A673 (cell line): ENCODE results near the gene SEC14L6. TPM values are rescaled to one million over a fixed set of nuclear protein-coding genes. Genes with fewer than 3 reads are reported as not detected.

ENCODE experiments used
- BruUV-seq: library from RNA; stranded (reverse); fragments of 400-500 nt; replicated peaks from 2 replicates; lab custom pipeline; 2021; lab: Mats Ljungman, UMichigan
- CTCF ChIA-PET: fragments of 300-600 bp; sonication (Branson Sonifier 250); formaldehyde crosslinking; loops from one replicate; lab custom pipeline; 2022; ENCODE audit warnings: antibody characterized with exemption; lab: Charles Lee
- POLR2A ChIA-PET: fragments of 300-600 bp; sonication (Branson Sonifier 250); formaldehyde crosslinking; loops from one replicate; lab custom pipeline; 2022; ENCODE audit warnings: antibody characterized with exemption; ENCODE audit not compliant: low non-redundant PET; lab: Charles Lee
- DNase-seq: peaks from one replicate; pipeline ENCODE4 v3.0.0-alpha.2; 2015; ENCODE audit warnings: low spot score
- H3K27ac ChIP-seq: fragments of 200-600 bp; sonication (generic); 2 replicates; pipeline ENCODE4 v1.5.1; 2016; ENCODE audit warnings: mixed run types, low read depth, mild to moderate bottlenecking, mixed read lengths, antibody characterized with exemption, low read length; ENCODE audit not compliant: poor library complexity, severe bottlenecking
- H3K27me3 ChIP-seq: fragments of 200-600 bp; sonication (generic); replicated peaks from 2 replicates; pipeline ENCODE4 v1.6.1; 2017; ENCODE audit warnings: mixed run types, low read depth, mild to moderate bottlenecking, mixed read lengths, antibody characterized with exemption, low read length; ENCODE audit not compliant: insufficient read depth, poor library complexity
- H3K36me3 ChIP-seq: fragments of 200-600 bp; sonication (generic); 2 replicates; pipeline ENCODE4 v1.6.1; 2016; ENCODE audit warnings: mixed run types, mild to moderate bottlenecking, mixed read lengths, antibody characterized with exemption, low read length; ENCODE audit not compliant: insufficient read depth, poor library complexity, severe bottlenecking
- H3K4me1 ChIP-seq: fragments of 200-600 bp; sonication (generic); 2 replicates; pipeline ENCODE4 v1.6.1; 2017; ENCODE audit warnings: mixed run types, mild to moderate bottlenecking, mixed read lengths, antibody characterized with exemption, low read length; ENCODE audit not compliant: insufficient read depth, poor library complexity, severe bottlenecking
- H3K4me3 ChIP-seq: fragments of 200-600 bp; sonication (generic); 2 replicates; pipeline ENCODE4 v1.5.1; 2016; ENCODE audit warnings: low read depth, mixed run types, mild to moderate bottlenecking, mixed read lengths, low read length; ENCODE audit not compliant: poor library complexity, severe bottlenecking
- H3K9me3 ChIP-seq: fragments of 200-600 bp; sonication (generic); 2 replicates; pipeline ENCODE4 v1.6.1; 2016; ENCODE audit warnings: mixed run types, low read depth, mild to moderate bottlenecking, mixed read lengths, antibody characterized with exemption, low read length; ENCODE audit not compliant: poor library complexity, severe bottlenecking
- CTCF ChIP-seq: fragments of 300-800, 200-600 bp; sonication (generic); conservative IDR thresholded peaks from 2 replicates; pipeline ENCODE4 v1.5.1; 2017; ENCODE audit warnings: low read depth, mild to moderate bottlenecking, antibody characterized with exemption, low read length, moderate library complexity, mixed read lengths
- EZH2 ChIP-seq: fragments of 200-600 bp; sonication (generic); IDR thresholded peaks from 2 replicates; pipeline ENCODE4 v1.6.1; 2017; ENCODE audit warnings: borderline replicate concordance, low read depth, mild to moderate bottlenecking, mixed read lengths, antibody characterized with exemption, low read length; ENCODE audit not compliant: poor library complexity, severe bottlenecking
- intact Hi-C: fragments of 100-400 bp; cut with micrococcal nuclease; formaldehyde crosslinking; loops from one replicate; pipeline ENCODE4 v1.10.0; 2022; ENCODE audit not compliant: unreplicated experiment
- total RNA-seq: library from RNA; stranded (reverse); gene quantifications from 2 replicates; pipeline ENCODE4 v1.2.3, GENCODE V29; 2021

The SEC14L6 gene
- total RNA-seq, 1 experiment from 2014 or later = not detected

GRCh38 chr22:30574997-30575671 lies 28.6 kb upstream of the SEC14L6 start:
- Histone ChIP-seq H3K9me3 (no peaks in the 10 kb centered on the region), H3K36me3 (peaks cover 40% of the 10 kb centered on the region), H3K4me3 (peak overlapping the region; percentile 23), H3K27ac (no peak overlapping the region), H3K4me1 (no peaks in the 10 kb centered on the region), H3K27me3 (no peaks in the 10 kb centered on the region)
- no peak for DNase-seq
- TF ChIP-seq CTCF (no peak), EZH2 (no peak)
- ChIA-PET CTCF (no interaction called here), POLR2A (no interaction called here)
- intact Hi-C loops = no loop called here
- no TSS peak for BruUV-seq

GRCh38 chr22:30574095-30574981 lies 27.8 kb upstream of the SEC14L6 start, which contains the start of gene GAL3ST1:
GAL3ST1 (minus strand) TSS chr22:30574665; CDS start chr22:30557392, 17,273 bp downstream.
- no peaks in the 10 kb centered on the region for H3K9me3 ChIP-seq
- DNase-seq = no peak
- H3K4me1 ChIP-seq = no peaks in the 10 kb centered on the region
- peak within 1 kb of the TSS; percentile 27 for H3K4me3 ChIP-seq
- intact Hi-C loops = no loop called here
- no TSS peak for BruUV-seq
- peaks cover 32% of the 10 kb centered on the region for H3K36me3 ChIP-seq
- TF ChIP-seq CTCF = no peak
- TF ChIP-seq EZH2 = no peak
- ChIA-PET POLR2A (no interaction called here), CTCF (no interaction called here)
- no peak within 1 kb of the TSS for H3K27ac ChIP-seq
- no peaks in the 10 kb centered on the region for H3K27me3 ChIP-seq

GRCh38 chr22:30573594-30574094 lies 27.1 kb upstream of the SEC14L6 start:
- intact Hi-C loops = no loop called here
- Histone ChIP-seq H3K9me3 (no peaks in the 10 kb centered on the region), H3K27ac (no peak overlapping the region), H3K36me3 (peaks cover 25% of the 10 kb centered on the region), H3K27me3 (no peaks in the 10 kb centered on the region), H3K4me3 (no peak overlapping the region), H3K4me1 (no peaks in the 10 kb centered on the region)
- BruUV-seq = no TSS peak
- no peak for TF ChIP-seq EZH2
- ChIA-PET CTCF (no interaction called here), POLR2A (no interaction called here)
- DNase-seq = no peak
